ENCODE measurements around the gene IFIT1B.

DNA sequence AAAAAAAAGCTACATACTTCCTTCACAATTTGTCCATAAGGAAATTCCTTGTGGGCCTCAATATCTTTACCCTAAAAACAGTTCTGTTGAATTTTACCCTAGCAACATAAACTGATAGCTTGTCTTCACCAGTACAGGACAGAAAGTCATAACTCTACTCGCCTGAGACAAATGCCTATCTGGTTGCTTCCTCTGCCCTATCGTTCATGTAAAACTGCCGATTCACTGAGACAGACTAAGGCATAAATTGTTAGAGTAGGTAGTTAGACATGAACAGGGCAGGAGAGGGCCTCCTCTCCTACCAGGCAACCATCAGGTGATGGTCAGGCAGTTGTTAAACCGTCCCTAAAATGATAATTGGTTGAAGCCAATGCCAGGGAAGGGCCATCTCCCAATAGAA is 25.1 kb upstream of the IFIT1B start:
- no peak for TF ChIP-seq POLR2A (IDR thresholded peaks at IDR 0.05)
- TF ChIP-seq, protein P1, sequence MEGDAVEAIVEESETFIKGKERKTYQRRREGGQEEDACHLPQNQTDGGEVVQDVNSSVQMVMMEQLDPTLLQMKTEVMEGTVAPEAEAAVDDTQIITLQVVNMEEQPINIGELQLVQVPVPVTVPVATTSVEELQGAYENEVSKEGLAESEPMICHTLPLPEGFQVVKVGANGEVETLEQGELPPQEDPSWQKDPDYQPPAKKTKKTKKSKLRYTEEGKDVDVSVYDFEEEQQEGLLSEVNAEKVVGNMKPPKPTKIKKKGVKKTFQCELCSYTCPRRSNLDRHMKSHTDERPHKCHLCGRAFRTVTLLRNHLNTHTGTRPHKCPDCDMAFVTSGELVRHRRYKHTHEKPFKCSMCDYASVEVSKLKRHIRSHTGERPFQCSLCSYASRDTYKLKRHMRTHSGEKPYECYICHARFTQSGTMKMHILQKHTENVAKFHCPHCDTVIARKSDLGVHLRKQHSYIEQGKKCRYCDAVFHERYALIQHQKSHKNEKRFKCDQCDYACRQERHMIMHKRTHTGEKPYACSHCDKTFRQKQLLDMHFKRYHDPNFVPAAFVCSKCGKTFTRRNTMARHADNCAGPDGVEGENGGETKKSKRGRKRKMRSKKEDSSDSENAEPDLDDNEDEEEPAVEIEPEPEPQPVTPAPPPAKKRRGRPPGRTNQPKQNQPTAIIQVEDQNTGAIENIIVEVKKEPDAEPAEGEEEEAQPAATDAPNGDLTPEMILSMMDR (IDR thresholded peaks at IDR 0.05), result no peak

Measured in thyroid gland (tissue), 4 donors.